Activated CD8-positive, alpha-beta memory T cell treated with anti-CD3 and anti-CD28 coated beads for 1 hour (primary cell): ENCODE results near the gene PSG2.
"Not testable (repeated sequence)": the region's sequence is repeated elsewhere in the genome, so short reads cannot be mapped to it uniquely, and the experiment has no call there.

ENCODE experiments used
- DNase-seq, 2 donors: peaks; one replicate each; pipeline ENCODE4 v3.0.0-alpha.2; 2020; ENCODE audit warnings: low read depth in 1 of 2; ENCODE audit errors: extremely low read depth in 1 of 2

The PSG2 gene

GRCh38 chr19:43083721-43084120 is 1.2 kb upstream of the PSG2 start:
- not testable (repeated sequence) for DNase-seq

GRCh38 chr19:43078311-43078710 is 4.2 kb downstream of the PSG2 start:
- no peak for DNase-seq

- not testable (repeated sequence) for DNase-seq
Measured at GRCh38 chr19:43077881-43078280, 4.6 kb downstream of the PSG2 start.

GRCh38 chr19:43062418-43062817 is 20.1 kb downstream of the PSG2 start:
- DNase-seq, result not testable (repeated sequence)

- not testable (repeated sequence) for DNase-seq
Measured at GRCh38 chr19:43061326-43061725, 21.2 kb downstream of the PSG2 start.

GRCh38 chr19:43060254-43060653 is 22.2 kb downstream of the PSG2 start:
- not testable (repeated sequence) for DNase-seq

- not testable (repeated sequence) for DNase-seq
Measured at GRCh38 chr19:43059482-43059881, 23.0 kb downstream of the PSG2 start.

GRCh38 chr19:43058440-43058839 is 24.1 kb downstream of the PSG2 start:
- DNase-seq, result not testable (repeated sequence)

- not testable (repeated sequence) for DNase-seq
Measured at GRCh38 chr19:43047966-43048365, 34.5 kb downstream of the PSG2 start.

- not testable (repeated sequence) for DNase-seq
Measured at GRCh38 chr19:43046578-43046977, 35.9 kb downstream of the PSG2 start.

- DNase-seq, result not testable (repeated sequence)
Measured at GRCh38 chr19:43043492-43044180, 38.9 kb downstream of the PSG2 start.

GRCh38 chr19:43031645-43032044 is 50.9 kb downstream of the PSG2 start:
- DNase-seq, result not testable (repeated sequence)

GRCh38 chr19:43028866-43029265 is 53.6 kb downstream of the PSG2 start:
- DNase-seq, result no peak

- DNase-seq, result not testable (repeated sequence)
Measured at GRCh38 chr19:43027985-43028384, 54.5 kb downstream of the PSG2 start.

- not testable (repeated sequence) for DNase-seq
Measured at GRCh38 chr19:43027061-43027460, 55.4 kb downstream of the PSG2 start.

GRCh38 chr19:43026369-43026768 is 56.1 kb downstream of the PSG2 start, which contains the start of gene PSG11:
Gene PSG11 (minus strand): TSS chr19:43026469. CDS start chr19:43026372, 97 bp downstream.
- not testable (repeated sequence) for DNase-seq

GRCh38 chr19:43022098-43022497 is 60.4 kb downstream of the PSG2 start:
- not testable (repeated sequence) for DNase-seq

- not testable (repeated sequence) for DNase-seq
Measured at GRCh38 chr19:43021629-43022028, 60.9 kb downstream of the PSG2 start.

GRCh38 chr19:43019588-43019987 is 62.9 kb downstream of the PSG2 start:
- not testable (repeated sequence) for DNase-seq
